HG02588 (cell line): ENCODE data around the gene CD226.
"Not testable (repeated sequence)": the region's sequence is repeated elsewhere in the genome, so short reads cannot be mapped to it uniquely, and the experiment has no call there.

Experiments used
- ATAC-seq: cut with Tn5 transposase; IDR thresholded peaks from one replicate; pipeline ENCODE4 v1.9.1; 2021; ENCODE audit warnings: mild to moderate bottlenecking, moderate library complexity; ENCODE audit not compliant: unreplicated experiment

CD226 gene

GRCh38 chr18:69916412-69916811 lies 31.3 kb downstream of the CD226 start:
- ATAC-seq = no peak

DNA sequence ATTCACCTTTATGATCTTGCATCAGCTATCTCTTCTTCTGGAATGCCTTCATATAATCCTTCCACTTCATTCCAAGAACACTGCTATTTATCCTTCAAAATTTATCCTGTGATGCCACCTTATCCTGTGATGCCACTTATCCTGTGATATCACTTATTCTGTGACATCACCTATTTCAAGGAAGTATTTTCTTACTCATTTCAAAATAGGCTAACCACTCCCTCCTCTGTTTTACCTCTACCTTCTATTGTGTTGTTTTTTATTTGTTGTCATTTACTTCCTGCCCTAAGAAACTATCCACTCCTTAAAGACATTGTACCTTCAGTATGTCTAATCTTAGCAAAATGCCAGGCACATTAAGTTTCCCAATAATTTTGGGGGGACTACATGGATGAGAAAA lies 38.8 kb downstream of the CD226 start:
- no peak for ATAC-seq

DNA sequence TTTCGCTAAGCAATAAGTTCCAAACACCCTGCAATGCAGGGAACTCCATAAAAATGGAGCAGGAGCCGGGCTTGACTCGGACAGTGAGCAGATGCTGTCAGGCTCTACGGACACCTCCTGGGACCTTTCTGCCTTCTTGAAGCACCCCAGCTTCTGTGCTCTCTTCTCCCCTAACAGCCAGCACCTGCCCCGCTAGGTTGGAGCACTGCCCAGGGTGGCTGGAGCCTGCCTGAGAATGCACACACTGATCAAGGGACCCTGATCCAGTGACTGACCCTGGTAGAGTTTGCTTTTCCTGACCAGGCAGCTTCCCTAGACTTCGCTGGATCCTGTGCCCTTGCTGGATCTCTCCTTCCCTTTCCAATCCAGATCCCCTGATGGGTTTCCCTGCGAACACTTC lies 40.9 kb downstream of the CD226 start:
- ATAC-seq = no peak

DNA sequence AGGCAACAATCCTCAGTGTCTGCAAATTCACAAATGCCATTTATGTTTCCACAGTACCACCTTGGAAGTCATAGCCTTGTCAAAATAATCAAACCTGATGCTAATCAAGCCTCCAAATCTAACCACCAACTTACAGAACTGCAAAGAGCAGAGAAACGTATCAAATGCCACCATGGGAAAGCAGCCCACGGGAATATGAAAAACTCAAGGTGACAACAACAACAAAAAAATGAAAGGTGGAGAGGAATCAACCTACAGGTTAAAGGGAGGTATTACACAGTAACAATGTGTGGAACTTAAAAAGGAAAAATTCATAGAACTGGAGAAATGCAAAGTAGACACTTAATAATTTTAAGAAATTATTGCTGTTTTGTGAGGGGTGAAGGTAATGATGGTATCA lies 46.7 kb downstream of the CD226 start:
- no peak for ATAC-seq

DNA sequence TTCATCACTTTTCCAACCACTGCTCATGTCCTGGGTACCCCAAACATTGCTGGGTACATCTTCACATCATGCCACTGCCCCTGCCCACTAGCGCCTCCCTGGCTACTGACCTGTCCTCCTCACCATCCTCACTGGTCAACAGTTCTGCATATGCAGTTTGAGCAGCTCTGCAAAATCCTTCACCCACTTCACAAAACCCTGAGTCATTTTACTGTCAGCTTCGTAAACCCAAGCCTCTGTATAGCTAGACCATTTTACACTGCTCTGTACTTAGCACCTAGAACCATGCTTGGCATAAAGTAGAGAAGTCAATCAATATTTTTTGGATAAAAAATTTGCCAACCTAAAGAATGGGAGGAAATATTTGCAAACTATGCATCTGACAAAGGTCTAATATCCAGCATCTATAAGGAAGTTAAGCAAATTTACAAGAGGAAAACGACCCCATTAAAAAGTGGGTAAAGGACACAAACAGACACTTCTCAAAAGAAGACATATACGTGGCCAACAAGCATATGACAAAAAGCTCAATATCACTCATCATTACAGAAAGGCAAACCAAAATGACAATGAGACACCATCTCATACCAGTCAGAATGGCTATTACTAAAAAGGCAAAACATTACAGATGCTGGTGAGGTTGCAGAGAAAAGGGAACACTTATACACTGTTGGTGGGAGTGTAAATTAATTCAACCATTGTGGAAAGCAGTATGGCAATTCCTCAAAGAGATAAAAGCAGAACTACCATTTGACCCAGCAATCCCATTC lies 48.3 kb downstream of the CD226 start:
- ATAC-seq = not testable (repeated sequence)

- ATAC-seq = peak; percentile 35
These were observed 49.3 kb downstream of the CD226 start for GRCh38 chr18:69898241-69898861.

DNA sequence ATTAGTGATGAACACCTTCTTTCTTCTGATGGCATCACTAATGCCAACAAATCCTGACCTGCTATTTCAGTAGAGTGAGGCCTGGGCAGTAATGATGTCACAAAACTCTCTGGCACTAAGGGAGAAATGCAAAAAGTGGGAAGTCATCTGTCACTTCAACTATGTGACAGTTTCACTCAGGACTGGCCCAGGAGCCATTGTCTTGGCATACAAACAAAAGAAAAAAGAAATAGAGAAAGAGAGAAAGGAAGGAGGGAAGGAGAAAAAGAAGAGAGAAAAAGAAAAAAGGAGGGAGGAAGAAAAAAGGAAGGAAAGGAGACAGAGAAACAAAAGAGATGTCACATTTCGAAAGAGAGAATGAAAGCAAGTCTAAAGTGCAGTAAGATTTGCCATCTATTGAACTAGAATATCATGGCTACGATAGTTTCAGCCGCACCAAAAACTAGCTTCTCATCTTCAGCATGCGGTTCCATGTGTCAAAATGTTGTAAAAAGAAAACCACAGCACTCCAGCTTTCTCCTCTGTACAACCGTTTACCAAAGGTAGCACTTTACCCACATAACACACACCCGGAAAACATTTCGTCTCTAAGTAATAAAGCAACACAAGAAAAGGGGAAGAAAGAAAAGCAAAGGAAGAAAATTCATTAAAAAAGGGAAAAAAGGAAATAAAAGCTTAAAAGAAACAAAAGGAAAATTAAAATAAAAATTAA lies 50.1 kb downstream of the CD226 start:
- peak; percentile 60 for ATAC-seq

- no peak for ATAC-seq
These were observed 52.3 kb downstream of the CD226 start for GRCh38 chr18:69895066-69896047.

DNA sequence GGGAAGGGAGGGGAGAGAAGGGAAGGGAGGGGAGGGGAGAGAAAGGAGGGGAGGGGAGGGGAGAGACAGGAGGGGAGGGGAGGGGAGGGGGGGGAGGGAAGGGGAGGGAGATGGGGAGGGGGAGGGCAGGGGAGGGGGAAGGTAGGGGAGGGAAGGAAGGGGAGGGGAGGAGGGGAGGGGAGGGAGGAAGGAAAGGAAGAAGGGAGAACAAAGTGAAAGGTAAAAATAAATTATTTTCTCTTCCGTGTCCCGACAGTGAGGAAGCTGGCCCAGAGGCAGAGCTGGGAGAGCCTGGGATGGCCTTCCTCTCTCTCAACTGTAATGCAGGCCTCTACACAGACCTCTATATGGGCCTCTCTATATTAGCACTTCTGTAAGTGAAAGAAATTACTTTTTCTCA lies 53.2 kb downstream of the CD226 start:
- no peak for ATAC-seq

DNA sequence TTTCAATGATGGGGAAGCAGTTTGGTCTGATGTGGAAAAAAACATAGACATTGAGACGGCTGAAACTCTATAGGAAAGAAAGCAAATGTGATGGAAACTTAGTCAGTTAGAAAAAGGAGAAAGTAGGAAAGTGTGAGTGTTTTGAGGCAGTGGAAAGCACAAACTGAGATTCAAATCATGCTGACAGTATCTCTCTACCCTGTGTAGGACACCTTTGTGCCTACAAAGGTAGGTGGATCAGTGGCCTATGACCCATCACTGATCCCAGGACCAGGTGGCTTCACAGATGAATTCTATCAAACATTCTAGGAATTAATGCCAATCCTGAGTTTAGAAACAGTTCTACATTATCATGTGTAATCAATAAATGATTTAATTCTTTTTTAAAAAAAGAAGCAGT lies 57.1 kb downstream of the CD226 start:
- ATAC-seq = no peak

GRCh38 chr18:69889009-69889408 lies 58.7 kb downstream of the CD226 start:
- ATAC-seq = no peak

GRCh38 chr18:69887256-69887655 lies 60.4 kb downstream of the CD226 start:
- ATAC-seq = no peak

DNA sequence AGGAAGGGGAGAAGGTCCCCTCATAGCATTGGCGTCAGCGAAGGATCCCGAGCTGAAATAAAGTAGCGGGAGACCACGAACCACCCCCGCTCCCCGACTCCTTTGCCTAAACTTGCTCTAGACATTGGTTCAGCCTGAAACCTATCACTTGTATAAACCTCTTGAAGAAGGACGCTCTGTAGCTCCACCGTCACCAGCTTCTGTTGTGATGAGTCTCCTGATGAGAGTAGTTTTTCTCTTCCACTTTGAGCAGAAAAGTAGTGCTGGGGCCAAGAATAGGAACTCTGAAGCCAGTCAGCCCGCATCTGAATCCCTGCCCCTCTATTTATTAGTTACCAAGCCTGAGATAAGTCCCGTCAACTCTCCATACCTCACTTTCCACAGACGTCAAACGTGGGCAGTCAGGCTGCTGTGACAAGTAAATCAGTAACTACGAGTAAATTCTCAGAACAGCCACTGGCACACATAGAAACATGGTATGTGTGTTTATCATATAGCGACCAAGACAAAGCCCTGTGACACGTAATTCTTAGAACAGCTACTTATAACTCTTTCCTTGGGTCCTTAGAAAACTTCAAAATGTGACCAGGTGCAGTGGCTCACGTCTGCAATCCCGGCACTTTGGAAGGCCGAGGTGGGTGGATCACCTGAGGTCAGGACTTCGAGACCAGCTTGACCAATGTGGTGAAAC lies 61.7 kb downstream of the CD226 start:
- peak; percentile 69 for ATAC-seq

- no peak for ATAC-seq
These were observed 62.3 kb downstream of the CD226 start for GRCh38 chr18:69885355-69885754.

DNA sequence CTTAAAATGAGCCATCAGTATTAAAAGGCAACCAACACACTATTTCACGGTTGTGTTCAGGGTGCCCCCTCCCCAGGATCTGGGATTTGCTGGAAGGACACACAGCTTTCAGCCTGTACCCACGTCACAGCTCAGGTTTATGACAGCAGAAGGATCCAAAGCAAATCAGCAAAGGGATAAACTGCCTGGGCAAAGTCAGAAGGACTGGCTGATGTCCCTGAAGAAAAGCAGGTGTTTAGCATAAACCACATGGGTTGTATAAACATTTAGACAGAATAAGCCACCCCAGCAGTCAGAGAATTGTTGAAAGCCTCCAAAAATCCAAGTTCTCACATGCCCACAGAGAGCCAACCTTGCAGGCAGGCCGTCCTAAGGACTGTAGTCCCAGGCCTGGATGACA lies 63.9 kb downstream of the CD226 start:
- ATAC-seq = no peak

DNA sequence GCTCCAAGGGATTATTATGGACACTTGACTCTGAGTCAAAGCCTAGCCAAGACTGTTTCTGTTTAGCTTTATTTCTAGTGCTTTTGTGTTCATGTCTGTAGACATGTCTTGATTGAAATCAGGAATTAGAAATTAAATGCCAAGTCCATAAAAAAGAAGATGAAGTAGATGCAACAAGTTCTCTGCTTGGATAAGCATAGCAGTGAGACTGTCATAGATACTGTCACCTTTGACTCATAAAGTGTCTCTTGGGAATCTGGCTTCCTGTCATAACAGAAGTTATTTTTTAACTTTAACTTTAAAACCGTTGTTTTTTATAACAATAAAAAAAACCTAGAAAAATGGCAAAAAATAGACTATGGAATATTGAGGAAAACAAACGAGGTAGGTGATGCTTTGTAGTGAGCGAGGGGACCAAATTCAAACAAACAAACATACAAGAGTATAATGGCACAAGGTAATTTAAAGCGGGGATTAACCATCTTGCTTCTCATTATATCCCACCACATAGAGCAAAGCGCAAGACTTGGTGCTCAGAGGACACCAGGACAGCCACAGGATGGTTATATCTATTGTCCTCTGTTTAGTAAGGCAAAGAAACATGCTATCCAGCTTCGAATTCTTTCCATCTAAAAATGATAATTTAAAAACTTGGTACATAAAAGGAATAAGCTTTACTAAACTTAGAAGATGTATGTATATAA lies 64.6 kb downstream of the CD226 start:
- ATAC-seq = peak; percentile 47

DNA sequence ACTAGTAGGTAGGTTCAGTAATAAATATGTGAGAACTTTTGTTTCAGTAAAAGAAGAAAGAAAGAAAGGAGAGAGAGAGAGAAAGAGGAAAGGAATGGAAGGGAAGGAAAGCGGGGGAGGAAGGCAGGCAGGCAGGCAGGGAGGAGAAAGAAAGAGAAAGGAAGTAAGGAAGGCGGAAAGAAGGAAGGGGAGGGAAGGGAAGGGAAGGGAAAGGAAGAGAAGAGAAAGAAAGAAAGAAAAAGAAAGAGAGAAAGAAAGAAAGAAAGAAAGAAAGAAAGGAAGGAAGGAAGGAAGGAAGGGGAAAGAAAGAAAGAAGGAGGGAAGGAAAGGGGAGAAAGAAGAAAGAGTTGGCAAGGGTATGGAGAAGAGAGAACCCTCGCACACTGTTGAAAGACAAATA lies 67.6 kb downstream of the CD226 start:
- no peak for ATAC-seq

GRCh38 chr18:69879051-69879450 lies 68.6 kb downstream of the CD226 start:
- not testable (repeated sequence) for ATAC-seq

GRCh38 chr18:69878213-69878933 lies 69.3 kb downstream of the CD226 start:
- ATAC-seq = no peak
